H1 (cell line): ENCODE results near the gene PASK. TPM values are rescaled to one million over a fixed set of nuclear protein-coding genes. Genes with fewer than 3 reads are reported as not detected.

Source experiments
- CTCF ChIA-PET: fragments of 300-600 bp; sonication (Branson Sonifier 250); formaldehyde crosslinking; loops from one replicate; lab custom pipeline; 2021; ENCODE audit not compliant: partially characterized antibody; lab: Charles Lee
- POLR2A ChIA-PET: fragments of 300-600 bp; sonication (Branson Sonifier 250); formaldehyde crosslinking; loops from one replicate; lab custom pipeline; 2021; ENCODE audit warnings: inconsistent platforms; ENCODE audit not compliant: partially characterized antibody; lab: Charles Lee
- DNase-seq, 2 experiments: peaks; one replicate each; pipeline versions ENCODE4 v3.0.0 to v3.0.0-alpha.2; 2010 to 2022; ENCODE audit warnings: low spot score in 2 of 2, low read depth in 1 of 2, mixed read lengths in 1 of 2
- FAIRE-seq: peaks from 2 replicates; lab custom pipeline; 2011; peaks lifted over from hg19 to GRCh38; lab: Jason Lieb, UNC
- H2AFZ ChIP-seq: 2 replicates; pipeline ENCODE4 v1.8.1; 2012; ENCODE audit warnings: low read length, inconsistent platforms
- H2AK5ac ChIP-seq: 2 replicates; pipeline ENCODE4 v1.6.1; 2013; ENCODE audit warnings: low read depth, low read length
- H2BK120ac ChIP-seq: replicated peaks from 2 replicates; pipeline ENCODE3; 2013; ENCODE audit warnings: low read depth, low read length, inconsistent platforms
- H2BK12ac ChIP-seq: 2 replicates; pipeline ENCODE4 v1.6.1; 2013; ENCODE audit warnings: low read depth, low read length
- H2BK15ac ChIP-seq: 2 replicates; pipeline ENCODE4 v1.6.1; 2013; ENCODE audit warnings: low read length
- H2BK20ac ChIP-seq: 2 replicates; pipeline ENCODE4 v1.6.1; 2013; ENCODE audit warnings: low read length
- H2BK5ac ChIP-seq: 2 replicates; pipeline ENCODE4 v1.6.1; 2013; ENCODE audit warnings: low read depth, low read length
- H3K14ac ChIP-seq: 2 replicates; pipeline ENCODE4 v1.6.1; 2013; ENCODE audit warnings: inconsistent platforms; ENCODE audit not compliant: insufficient read length
- H3K18ac ChIP-seq: 2 replicates; pipeline ENCODE4 v1.6.1; 2013; ENCODE audit warnings: low read length; ENCODE audit errors: extremely low read depth
- H3K23ac ChIP-seq: 2 replicates; pipeline ENCODE4 v1.6.1; 2013; ENCODE audit warnings: inconsistent platforms; ENCODE audit not compliant: insufficient read length
- H3K23me2 ChIP-seq: 2 replicates; pipeline ENCODE4 v1.6.1; 2013; ENCODE audit warnings: low read depth, low read length
- H3K27ac ChIP-seq: 2 replicates; pipeline ENCODE4 v1.6.1; 2011; ENCODE audit warnings: low read depth, low read length, inconsistent platforms
- H3K27me3 ChIP-seq, 4 experiments: replicated peaks in 1 of 4; 1 replicate in 1 of 4; 2 replicates in 3 of 4; pipeline versions ENCODE4 v1.6.1 to v1.8.1; 2011 to 2013; ENCODE audit warnings: low read length in 3 of 4, mild to moderate bottlenecking in 3 of 4, inconsistent platforms in 2 of 4, mixed read lengths in 2 of 4, moderate library complexity in 1 of 4; ENCODE audit not compliant: control insufficient read depth in 3 of 4, insufficient read depth in 3 of 4; ENCODE audit errors: extremely low read depth in 1 of 4
- H3K36me3 ChIP-seq, 4 experiments: 2 replicates each; pipeline versions ENCODE4 v1.6.1 to v1.8.1; 2011 to 2013; ENCODE audit warnings: mild to moderate bottlenecking in 4 of 4, low read length in 3 of 4, moderate library complexity in 2 of 4, control low read depth in 1 of 4, inconsistent platforms in 1 of 4; ENCODE audit not compliant: insufficient read depth in 4 of 4, control insufficient read depth in 2 of 4
- H3K4ac ChIP-seq: replicated peaks from 2 replicates; pipeline ENCODE3; 2013; ENCODE audit warnings: low read length, low read depth, mixed read lengths, inconsistent platforms; ENCODE audit not compliant: insufficient read length
- H3K4me1 ChIP-seq, 4 experiments: replicated peaks in 1 of 4; 1 replicate in 1 of 4; 2 replicates in 3 of 4; pipeline versions ENCODE4 v1.6.1 to v1.8.1; 2011 to 2013; ENCODE audit warnings: low read length in 3 of 4, inconsistent platforms in 2 of 4, mixed read lengths in 1 of 4; ENCODE audit not compliant: insufficient read depth in 4 of 4, control insufficient read depth in 3 of 4
- H3K4me2 ChIP-seq, 2 experiments: 2 replicates each; pipeline versions ENCODE4 v1.6.1 to v1.8.1; 2011 to 2013; ENCODE audit warnings: low read depth in 2 of 2, low read length in 2 of 2, control low read depth in 1 of 2, inconsistent platforms in 1 of 2, mild to moderate bottlenecking in 1 of 2; ENCODE audit not compliant: insufficient read depth in 1 of 2
- H3K4me3 ChIP-seq, 4 experiments: fragments of 200-600, 300-600 bp in 1 of 4; sonication (generic), shearing (Covaris generic), sonication (Bioruptor Twin) in 1 of 4; 2 replicates each; pipeline versions ENCODE4 v1.5.1 to v1.8.1; 2011 to 2016; ENCODE audit warnings: low read length in 4 of 4, low read depth in 3 of 4, control low read depth in 2 of 4, inconsistent platforms in 2 of 4, mild to moderate bottlenecking in 2 of 4, mixed read lengths in 1 of 4, moderate library complexity in 1 of 4; ENCODE audit not compliant: insufficient read depth in 2 of 4; ENCODE audit errors: extremely low read depth in 1 of 4
- H3K56ac ChIP-seq: replicated peaks from 2 replicates; pipeline ENCODE3; 2013; ENCODE audit warnings: low read depth, mild to moderate bottlenecking, mixed read lengths, low read length, inconsistent platforms; ENCODE audit not compliant: insufficient read length
- H3K79me1 ChIP-seq: 2 replicates; pipeline ENCODE4 v1.6.1; 2013; ENCODE audit warnings: low read depth, low read length, control low read depth
- H3K79me2 ChIP-seq, 2 experiments: 2 replicates each; pipeline versions ENCODE4 v1.6.1 to v1.8.1; 2012 to 2013; ENCODE audit warnings: low read length in 2 of 2, mild to moderate bottlenecking in 2 of 2, inconsistent platforms in 1 of 2; ENCODE audit not compliant: insufficient read depth in 2 of 2, control insufficient read depth in 1 of 2
- H3K9ac ChIP-seq, 4 experiments: replicated peaks in 1 of 4; 1 replicate in 1 of 4; 2 replicates in 3 of 4; pipeline versions ENCODE4 v1.6.1 to v1.8.1; 2011 to 2013; ENCODE audit warnings: low read depth in 3 of 4, low read length in 3 of 4, control low read depth in 2 of 4, mild to moderate bottlenecking in 2 of 4, moderate library complexity in 2 of 4, inconsistent platforms in 1 of 4; ENCODE audit errors: extremely low read depth in 1 of 4
- H3K9me3 ChIP-seq, 2 experiments: 2 replicates each; pipeline versions ENCODE4 v1.6.1 to v1.8.1; 2012 to 2013; ENCODE audit warnings: mild to moderate bottlenecking in 2 of 2, moderate library complexity in 2 of 2, control low read depth in 1 of 2, inconsistent platforms in 1 of 2, low read depth in 1 of 2, low read length in 1 of 2, mixed read lengths in 1 of 2; ENCODE audit not compliant: insufficient read depth in 2 of 2
- H4K20me1 ChIP-seq, 2 experiments: replicated peaks in 1 of 2; 2 replicates each; pipeline versions ENCODE3 to v1.8.1; 2011 to 2013; ENCODE audit warnings: inconsistent platforms in 2 of 2, low read length in 2 of 2, mild to moderate bottlenecking in 1 of 2; ENCODE audit not compliant: insufficient read depth in 2 of 2, control insufficient read depth in 1 of 2
- H4K5ac ChIP-seq: 2 replicates; pipeline ENCODE4 v1.6.1; 2013; ENCODE audit warnings: low read length, low read depth, mixed read lengths, inconsistent platforms; ENCODE audit not compliant: insufficient read length
- H4K8ac ChIP-seq: 2 replicates; pipeline ENCODE4 v1.8.0; 2013; ENCODE audit warnings: mild to moderate bottlenecking, moderate library complexity, low read length, inconsistent platforms; ENCODE audit not compliant: insufficient read depth; ENCODE audit errors: extremely low read depth
- H4K91ac ChIP-seq: replicated peaks from 2 replicates; pipeline ENCODE3; 2013; ENCODE audit warnings: low read length, mixed read lengths, inconsistent platforms; ENCODE audit not compliant: insufficient read length
- CHD2 ChIP-seq: IDR thresholded peaks from 2 replicates; pipeline ENCODE4 v1.6.1; 2012; ENCODE audit warnings: low read length, improper control_type of control experiment
- SRF ChIP-seq: IDR thresholded peaks from 2 replicates; pipeline ENCODE4 v1.6.1; 2011; ENCODE audit warnings: mild to moderate bottlenecking, low read depth, low read length, moderate library complexity
- WGBS, 2 experiments: shearing (Covaris generic) in 1 of 2; methylation state at CpG; one replicate each; pipeline versions ENCODE4 v1.1.6 to v1.1.7; 2013 to 2015; ENCODE audit warnings: low lambda C conversion rate in 2 of 2, mixed read lengths in 2 of 2, inconsistent platforms in 1 of 2, low coverage in 1 of 2, missing lambda C conversion rate in 1 of 2; ENCODE audit not compliant: insufficient replicate concordance in 2 of 2, insufficient coverage in 1 of 2, insufficient read length in 1 of 2; ENCODE audit errors: extremely low coverage in 1 of 2, missing lambda C conversion rate in 1 of 2; 5-methylcytosine and 5-hydroxymethylcytosine counted together
- polyA plus RNA-seq, 7 experiments: library from polyadenylated mRNA; depleted of rRNA in 3 of 7; stranded (reverse) in 5 of 7; unstranded in 2 of 7; fragments of >200 nt in 5 of 7; fragments of 200-250 nt in 2 of 7; gene quantifications; 1 replicate in 5 of 7; 2 replicates in 1 of 7; 4 replicates in 1 of 7; pipeline versions ENCODE4 v1.2.1 to v1.2.3, GENCODE V29; 2011 to 2013; ENCODE audit warnings: missing spikeins in 2 of 7, mixed read lengths in 2 of 7
- total RNA-seq: library from RNA; stranded (reverse); fragmentation: NEBNext Ultra II Directional; extraction: Animal tissue kit (Norgen Biotek cat#: 25700); gene quantifications from 2 replicates; pipeline ENCODE4 v1.2.1, GENCODE V29; 2021

Gene PASK
- total and polyA plus RNA-seq, 2 of the 8 experiments (the other 6 are each of a cell fraction or from before 2014, with no cell fraction given): 20.5 to 66.1 TPM

DNA sequence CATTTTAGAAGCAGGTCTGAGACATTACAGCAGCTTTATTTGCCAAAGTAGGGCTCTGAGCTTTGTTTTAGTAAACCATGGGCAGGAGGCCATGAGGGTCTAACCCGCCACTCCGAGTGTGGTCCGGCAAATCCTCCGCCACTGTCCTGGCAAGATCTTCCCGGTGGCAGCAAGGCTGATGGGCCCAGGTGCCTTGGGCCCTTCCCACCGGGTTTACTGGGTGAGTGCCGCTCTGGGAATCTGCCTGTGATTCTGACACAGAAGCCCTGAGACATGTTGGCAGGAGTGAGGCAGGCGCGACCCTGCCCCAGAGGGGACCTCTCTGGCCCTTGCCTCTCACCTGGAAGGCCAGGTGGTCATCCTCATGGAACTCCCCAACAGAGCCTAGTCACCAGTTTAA is 77.1 kb downstream of the PASK start:
- H2BK5ac ChIP-seq: no peak overlapping the region
- no peaks in the 10 kb centered on the region for H3K27me3 ChIP-seq
- no peaks in the 10 kb centered on the region for H3K9me3 ChIP-seq
- H3K4me1 ChIP-seq: no peaks in the 10 kb centered on the region; a peak in 1 of 7 replicates
- H2AK5ac ChIP-seq: no peak overlapping the region
- no peak overlapping the region for H3K23ac ChIP-seq
- no peak overlapping the region for H3K4ac ChIP-seq
- H2AFZ ChIP-seq: no peak overlapping the region
- H2BK15ac ChIP-seq: no peak overlapping the region
- WGBS, 2 experiments: 98% methylated on average over 9 of the region's 9 CpGs; no CpG with 5 or more reads in 1 of the 2 experiments
- no peaks in the 10 kb centered on the region for H3K79me2 ChIP-seq
- H4K8ac ChIP-seq: no peak overlapping the region
- no peak overlapping the region for H3K9ac ChIP-seq
- no peak overlapping the region for H3K56ac ChIP-seq
- H2BK120ac ChIP-seq: no peak overlapping the region
- H3K18ac ChIP-seq: no peak overlapping the region
- no peak overlapping the region for H4K91ac ChIP-seq
- FAIRE-seq (no peak), DNase-seq (no peak)
- no peak overlapping the region for H3K27ac ChIP-seq
- H3K4me3 ChIP-seq: no peak overlapping the region
- POLR2A ChIA-PET: no interaction called here
- no peak overlapping the region for H3K14ac ChIP-seq
- no peak overlapping the region for H4K5ac ChIP-seq
- no peaks in the 10 kb centered on the region for H4K20me1 ChIP-seq
- no peak overlapping the region for H3K4me2 ChIP-seq
- no peak overlapping the region for H2BK12ac ChIP-seq
- H3K23me2 ChIP-seq: no peaks in the 10 kb centered on the region
- no peaks in the 10 kb centered on the region for H3K79me1 ChIP-seq
- no peak overlapping the region for H2BK20ac ChIP-seq
- H3K36me3 ChIP-seq: no peaks in the 10 kb centered on the region
- CTCF ChIA-PET: no interaction called here
- no peak for TF ChIP-seq CHD2
- no peak for TF ChIP-seq SRF
